K562 (cell line): ENCODE measurements around the gene IL4I1. TPM values are rescaled to one million over a fixed set of nuclear protein-coding genes. Genes with fewer than 3 reads are reported as not detected.
A peak's percentile ranks its signal among the peaks of the same experiment; 100 is the strongest.

ENCODE experiments used
- BMI1 ChIP-seq: fragments of 150-350 bp; IDR thresholded peaks from 2 replicates; pipeline ENCODE4 v1.6.1; 2014; ENCODE audit warnings: low read length
- MYNN ChIP-seq, 2 experiments: sonication (generic); formaldehyde crosslinking in 1 of 2; IDR thresholded peaks; 2 replicates each; pipeline versions ENCODE4 v1.5.0 to v1.6.1; 2016 to 2020; ENCODE audit warnings: antibody characterized with exemption in 1 of 2, missing genetic modification reagents in 1 of 2
- POLR2A ChIP-seq: fragments of 450-650 bp; conservative IDR thresholded peaks from 2 replicates; pipeline ENCODE4 v1.6.1; 2016
- SAP30 ChIP-seq: fragments of 200-600 bp; sonication (generic); IDR thresholded peaks from 2 replicates; pipeline ENCODE4 v1.6.1; 2012; ENCODE audit warnings: borderline replicate concordance, low read depth, mild to moderate bottlenecking, moderate library complexity, low read length, control low read depth, inconsistent platforms; ENCODE audit not compliant: insufficient read depth, poor library complexity, severe bottlenecking
- SRF ChIP-seq, 2 experiments: fragments of 250-450, 450-650 bp in 1 of 2; sonication (Bioruptor Pico) in 1 of 2; sonication (generic) in 1 of 2; formaldehyde crosslinking; IDR thresholded peaks; 2 replicates each; pipeline versions ENCODE4 v1.5.0 to v1.5.1; 2020 to 2022; ENCODE audit warnings: mild to moderate bottlenecking in 1 of 2, missing genetic modification reagents in 1 of 2
- ZFX ChIP-seq: sonication (generic); formaldehyde crosslinking; IDR thresholded peaks from 2 replicates; pipeline ENCODE4 v1.8.0; 2022; ENCODE audit warnings: mild to moderate bottlenecking, missing genetic modification reagents, moderate library complexity
- ZNF699 ChIP-seq: fragments of 250-450 bp; sonication (Bioruptor Pico); IDR thresholded peaks from 2 replicates; pipeline ENCODE4 v1.8.0; 2021; ENCODE audit warnings: mild to moderate bottlenecking, moderate library complexity; ENCODE audit not compliant: insufficient replicate concordance
- polyA plus RNA-seq, 8 experiments: library from polyadenylated mRNA; depleted of rRNA in 4 of 8; stranded (reverse) in 5 of 8; unstranded in 3 of 8; fragments of >200 nt; fragmentation: Nextera tagmentation in 2 of 8; fragmentation: Illumina TruSeq in 1 of 8; extraction: Ambion mirVana in 2 of 8; extraction: Trizol in 1 of 8; gene quantifications; 2 replicates each; pipeline versions ENCODE4 v1.2.1 to v1.2.3, GENCODE V29; 2011 to 2014; ENCODE audit warnings: inconsistent platforms in 1 of 8, missing spikeins in 1 of 8
- total RNA-seq, 7 experiments: library from RNA; depleted of rRNA in 6 of 7; stranded (reverse); fragments of >200 nt in 6 of 7; fragmentation: Illumina TruSeq in 2 of 7; extraction: Trizol in 2 of 7; gene quantifications; 2 replicates each; pipeline versions ENCODE4 v1.2.1 to v1.2.3, GENCODE V29; 2011 to 2021; ENCODE audit warnings: low replicate concordance in 1 of 7
- TF ChIP-seq, protein P1 (sequence below), 2 experiments: fragments of 200-800 bp in 1 of 2; sonication (Bioruptor generic) in 1 of 2; sonication (generic) in 1 of 2; formaldehyde crosslinking in 1 of 2; IDR thresholded peaks in 1 of 2; conservative IDR thresholded peaks in 1 of 2; 2 replicates each; pipeline versions ENCODE4 v1.5.0 to v1.6.1; 2016 to 2020; ENCODE audit warnings: missing compliant biosample characterization in 1 of 2, missing genetic modification characterization in 1 of 2, missing genetic modification reagents in 1 of 2

The IL4I1 gene
- total and polyA plus RNA-seq, 9 of the 15 experiments (the other 6 are each of a cell fraction or from before 2014, with no cell fraction given), result 0.06 to 0.95 (median 0.43) TPM; not detected in 2

DNA sequence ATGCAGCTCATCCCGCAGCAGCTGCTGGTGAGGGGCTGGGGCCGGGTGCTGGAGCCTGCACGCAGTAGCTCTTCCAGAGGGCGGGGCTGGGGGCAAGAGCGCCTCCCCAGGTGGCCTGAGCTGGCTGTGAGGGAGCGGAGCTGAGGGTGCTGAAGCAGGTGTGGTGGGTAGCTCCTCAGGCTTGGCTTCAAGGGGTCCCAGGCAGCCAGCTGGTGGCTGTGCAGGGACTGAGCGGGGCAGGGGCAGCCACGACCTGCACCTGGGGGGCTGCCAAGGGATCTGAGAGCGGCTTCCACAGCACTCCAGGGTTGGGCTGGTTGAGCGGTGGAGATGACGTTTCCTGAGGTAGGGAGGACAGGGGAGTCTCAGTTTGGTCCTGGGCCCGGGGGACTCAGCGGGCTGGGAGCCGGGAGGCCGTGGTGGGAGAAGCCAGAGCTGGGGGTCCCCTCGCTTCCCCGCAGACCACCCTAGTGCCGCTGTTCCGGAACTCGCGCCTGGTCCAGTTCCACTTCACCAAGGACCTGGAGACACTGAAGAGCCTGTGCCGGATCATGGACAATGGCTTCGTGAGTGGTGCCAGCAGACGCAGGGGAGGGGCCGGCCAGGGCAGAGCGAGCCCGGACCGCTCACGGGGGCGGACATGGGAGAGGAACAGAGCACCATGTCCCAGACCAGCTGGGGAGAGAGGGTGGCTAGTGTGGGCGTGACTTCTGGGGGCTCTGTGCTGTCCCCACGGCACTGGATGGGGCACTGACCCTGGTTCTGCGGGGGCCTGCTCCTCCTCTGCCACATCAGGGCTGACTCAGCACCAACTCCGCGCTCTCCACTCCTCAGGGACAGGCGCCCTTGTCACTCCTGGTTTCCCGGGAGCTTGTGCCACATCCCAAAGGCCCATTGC is 38.4 kb downstream of the IL4I1 start (continued):
- TF ChIP-seq ZNF699 (CRISPR knock-in tag) (no peak), ZFX (CRISPR knock-in tag) (peak; percentile 19; the same call in 1 of the 2 replicates), BMI1 (no peak), SAP30 (no peak), MYNN (IDR thresholded peaks at IDR 0.05) (peak; percentile 37; the same call in 1 of the 2 replicates), MYNN (CRISPR knock-in tag; IDR thresholded peaks at IDR 0.05) (no peak), POLR2A (peak; percentile 40; the same call in 1 of the 2 replicates), SRF (CRISPR knock-in tag; IDR thresholded peaks at IDR 0.05) (no peak)
- TF ChIP-seq, protein P1, sequence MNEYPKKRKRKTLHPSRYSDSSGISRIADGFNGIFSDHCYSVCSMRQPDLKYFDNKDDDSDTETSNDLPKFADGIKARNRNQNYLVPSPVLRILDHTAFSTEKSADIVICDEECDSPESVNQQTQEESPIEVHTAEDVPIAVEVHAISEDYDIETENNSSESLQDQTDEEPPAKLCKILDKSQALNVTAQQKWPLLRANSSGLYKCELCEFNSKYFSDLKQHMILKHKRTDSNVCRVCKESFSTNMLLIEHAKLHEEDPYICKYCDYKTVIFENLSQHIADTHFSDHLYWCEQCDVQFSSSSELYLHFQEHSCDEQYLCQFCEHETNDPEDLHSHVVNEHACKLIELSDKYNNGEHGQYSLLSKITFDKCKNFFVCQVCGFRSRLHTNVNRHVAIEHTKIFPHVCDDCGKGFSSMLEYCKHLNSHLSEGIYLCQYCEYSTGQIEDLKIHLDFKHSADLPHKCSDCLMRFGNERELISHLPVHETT (CRISPR knock-in tag; conservative IDR thresholded peaks at IDR 0.05 in 1 of 2, IDR thresholded peaks at IDR 0.05 in 1 of 2), result no peak
